Measurements from ENCODE around the gene STX12. TPM values are rescaled to one million over a fixed set of nuclear protein-coding genes. Genes with fewer than 3 reads are reported as not detected.
A peak's percentile ranks its signal among the peaks of the same experiment; 100 is the strongest.

The STX12 gene
- total RNA-seq, 4 donors from 2014 or later: 44.0 to 76.7 (median 56.1) TPM

DNA sequence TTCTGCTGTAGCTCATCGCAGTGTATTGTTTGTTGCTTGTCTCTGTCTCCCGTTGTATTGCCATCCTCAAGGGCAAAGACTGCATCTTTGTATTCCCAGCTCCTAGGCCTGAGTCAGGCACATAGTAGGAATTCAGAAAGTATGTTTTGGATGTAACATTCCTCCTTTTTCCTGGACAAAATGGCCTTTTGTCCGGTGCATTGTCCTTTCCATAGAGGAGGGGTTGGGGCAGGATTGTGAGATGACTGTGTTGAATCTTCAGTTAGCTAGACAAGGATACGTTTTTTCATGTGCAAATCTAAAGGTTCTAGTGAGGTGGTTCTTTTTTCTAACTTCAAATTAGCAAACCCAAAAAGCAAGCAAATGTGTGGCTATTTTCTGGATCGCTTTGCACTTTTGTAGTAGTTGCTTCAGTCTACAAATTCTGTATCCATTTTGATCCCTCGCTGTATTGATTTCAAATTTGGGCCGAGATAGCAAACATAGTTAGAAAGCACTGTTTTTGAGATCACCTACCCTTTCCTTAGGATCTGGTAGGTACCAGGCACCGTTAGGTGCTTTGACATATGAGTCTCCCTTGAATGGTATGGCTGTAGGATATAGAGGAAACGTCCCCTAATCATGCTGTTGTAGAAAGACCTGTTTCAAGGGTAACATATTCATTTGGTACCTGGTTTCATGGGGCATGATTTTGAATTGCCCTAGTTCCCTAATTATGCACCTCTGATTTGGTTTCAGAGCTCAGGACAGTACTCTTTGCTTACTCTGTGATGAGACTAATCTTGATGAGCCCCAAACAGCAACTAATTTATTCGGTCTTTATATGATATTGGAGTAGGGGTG, 58.8 kb downstream of the STX12 start:
- peaks cover 15 to 38% (median 25%) of the 10 kb centered on the region in 4 donors for H3K4me1 ChIP-seq
- no peak for DNase-seq (ENCODE audit: extremely low spot score)
- intact Hi-C loops (cut with DNase I): loop anchor here (10.0 kb wide), 2 partner anchors 107 to 157 kb away; partner anchors contain the start of genes FAM76A and IFI6
- H3K27ac ChIP-seq (replicated peaks in 1 of 4): peak overlapping the region in 2 of 4 donors; percentile 85 to 92
- no peak for TF ChIP-seq CTCF (IDR thresholded peaks at IDR 0.05)
- no peak for TF ChIP-seq EP300 (IDR thresholded peaks at IDR 0.05)
- TF ChIP-seq POLR2A (IDR thresholded peaks at IDR 0.05; ENCODE audit: low read depth): no peak
- TF ChIP-seq POLR2AphosphoS5 (IDR thresholded peaks at IDR 0.05): no peak
- peaks cover 0 to 30% (median 10%) of the 10 kb centered on the region in 4 donors for H3K36me3 ChIP-seq
- H3K9me3 ChIP-seq: no peaks in the 10 kb centered on the region
- no peaks in the 10 kb centered on the region for H3K27me3 ChIP-seq
- 51% methylated on average over 10 of the region's 10 CpGs for WGBS
- peak overlapping the region; percentile 85 to 95 (median 90) for H3K4me3 ChIP-seq

DNA sequence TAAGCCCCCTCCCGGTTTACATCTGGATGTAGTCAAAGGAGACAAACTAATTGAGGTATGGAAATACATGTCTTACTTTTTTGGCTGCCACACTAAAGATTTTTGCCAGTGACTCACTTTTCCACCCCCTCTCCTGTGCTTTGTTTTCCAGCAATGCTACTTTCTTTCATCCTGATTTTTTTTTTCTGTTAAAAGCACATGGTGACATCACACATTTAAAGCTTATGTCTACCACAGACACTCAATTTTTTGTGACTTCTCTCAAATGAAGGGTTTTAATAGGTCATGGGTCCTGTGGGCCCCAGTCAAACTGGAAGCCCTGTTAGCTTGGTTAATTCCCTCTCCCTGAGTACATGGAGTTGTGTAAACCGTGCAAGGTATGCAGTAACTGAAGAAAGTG, 59.7 kb downstream of the STX12 start:
- Histone ChIP-seq H3K4me1 (peaks cover 15 to 38% (median 25%) of the 10 kb centered on the region in 4 donors), H3K27ac (replicated peaks in 1 of 4) (no peak overlapping the region), H3K27me3 (no peaks in the 10 kb centered on the region), H3K4me3 (no peak overlapping the region), H3K36me3 (peaks cover 0 to 33% (median 14%) of the 10 kb centered on the region in 4 donors), H3K9me3 (no peaks in the 10 kb centered on the region)
- no peak for TF ChIP-seq CTCF (IDR thresholded peaks at IDR 0.05)
- 66% methylated on average over 2 of the region's 2 CpGs for WGBS
- DNase-seq (ENCODE audit: extremely low spot score): no peak
- intact Hi-C loops (cut with DNase I): loop anchor here (10.0 kb wide), 2 partner anchors 108 to 158 kb away; partner anchors contain the start of genes FAM76A and IFI6

- H3K4me3 ChIP-seq: no peak overlapping the region
Measured at GRCh38 chr1:27833470-27833869, 60.5 kb downstream of the STX12 start.

DNA sequence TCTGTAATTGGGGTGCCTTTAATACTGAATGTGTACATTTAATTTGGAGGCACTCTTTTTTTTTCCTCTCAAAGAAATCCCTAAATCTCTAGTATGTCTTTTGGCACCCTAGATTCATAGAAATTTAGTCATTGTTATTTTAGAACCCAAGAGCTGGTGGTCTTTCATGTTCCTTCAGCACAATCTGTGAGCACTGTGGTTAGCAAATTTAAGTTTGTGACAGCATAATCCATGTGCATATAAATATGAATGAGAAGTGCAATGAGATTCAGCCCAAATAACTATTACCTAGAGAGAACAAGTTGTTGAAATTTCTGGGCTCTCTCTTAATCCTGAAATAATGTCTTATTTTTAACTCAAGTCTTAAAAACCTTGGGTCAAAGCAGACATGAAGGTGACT, 62.0 kb downstream of the STX12 start:
- no peak overlapping the region for H3K4me3 ChIP-seq
- peaks cover 12 to 54% (median 28%) of the 10 kb centered on the region in 4 donors for H3K36me3 ChIP-seq
- no peaks in the 10 kb centered on the region for H3K9me3 ChIP-seq
- no peak overlapping the region for H3K27ac ChIP-seq (replicated peaks in 1 of 4)
- TF ChIP-seq POLR2AphosphoS5 (IDR thresholded peaks at IDR 0.05) (no peak), CTCF (IDR thresholded peaks at IDR 0.05) (no peak), POLR2A (IDR thresholded peaks at IDR 0.05; ENCODE audit: low read depth) (no peak), EP300 (IDR thresholded peaks at IDR 0.05) (no peak)
- intact Hi-C loops (cut with DNase I): loop anchor here (10.0 kb wide), 2 partner anchors 110 to 160 kb away; partner anchors contain the start of genes FAM76A and IFI6
- no peaks in the 10 kb centered on the region for H3K27me3 ChIP-seq
- DNase-seq (ENCODE audit: extremely low spot score): no peak
- peaks cover 15 to 34% (median 20%) of the 10 kb centered on the region in 4 donors for H3K4me1 ChIP-seq

More at GRCh38 chr1:27833470-27833869, 60.5 kb downstream of the STX12 start:
- WGBS: 93% methylated on average over 3 of the region's 3 CpGs
- intact Hi-C loops (cut with DNase I): loop anchor here (10.0 kb wide), 2 partner anchors 109 to 159 kb away; partner anchors contain the start of genes FAM76A and IFI6
- Histone ChIP-seq H3K4me1 (peaks cover 15 to 38% (median 25%) of the 10 kb centered on the region in 4 donors), H3K27ac (replicated peaks in 1 of 4) (no peak overlapping the region), H3K9me3 (no peaks in the 10 kb centered on the region), H3K36me3 (peaks cover 0 to 39% (median 14%) of the 10 kb centered on the region in 4 donors), H3K27me3 (no peaks in the 10 kb centered on the region)
- no peak for DNase-seq (ENCODE audit: extremely low spot score)
- TF ChIP-seq POLR2AphosphoS5 (IDR thresholded peaks at IDR 0.05) (no peak), CTCF (IDR thresholded peaks at IDR 0.05) (no peak), EP300 (IDR thresholded peaks at IDR 0.05) (no peak), POLR2A (IDR thresholded peaks at IDR 0.05; ENCODE audit: low read depth) (no peak)

Measured in esophagus muscularis mucosa (tissue), 4 donors.